ENCODE results near the gene CZIB. TPM values are rescaled to one million over a fixed set of nuclear protein-coding genes. Genes with fewer than 3 reads are reported as not detected.

Gene CZIB
- total and polyA plus RNA-seq, 8 donors: 12.1 to 66.9 (median 18.6) TPM

DNA sequence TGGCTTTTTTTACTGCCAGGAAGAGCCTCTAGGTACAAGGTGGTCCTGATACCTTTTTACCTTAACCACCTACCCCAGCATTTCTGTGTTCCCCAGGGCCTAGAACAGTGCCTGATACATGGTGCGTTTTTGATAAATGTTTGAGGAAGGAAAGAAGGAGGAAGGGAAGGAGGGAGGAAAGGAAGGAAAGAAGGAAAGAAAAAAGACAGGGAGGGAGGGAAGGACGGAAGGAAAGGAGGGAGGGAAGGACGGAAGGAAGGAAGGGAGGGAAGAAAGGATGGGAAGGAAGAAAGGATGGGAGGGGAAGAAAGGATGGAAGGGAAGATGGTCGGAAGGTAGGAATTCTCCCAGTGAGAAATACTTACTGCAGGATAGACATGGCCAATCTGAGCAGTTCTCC lies 29.9 kb upstream of the CZIB start:
- no peaks in the 10 kb centered on the region for H3K4me1 ChIP-seq
- intact Hi-C loops (cut with DNase I): no loop called here
- DNase-seq (no peak), ATAC-seq (no peak), FAIRE-seq (no peak)
- no peaks in the 10 kb centered on the region for H3K9me3 ChIP-seq
- H3K36me3 ChIP-seq: no peaks in the 10 kb centered on the region
- WGBS, 2 donors: 80 to 87% methylated on average over 4 of the region's 4 CpGs
- peak overlapping the region in 2 of 4 donors; percentile 18 to 24 for H3K27ac ChIP-seq
- H3K27me3 ChIP-seq: no peaks in the 10 kb centered on the region
- H3K4me3 ChIP-seq: no peak overlapping the region
- TF ChIP-seq, protein P1, sequence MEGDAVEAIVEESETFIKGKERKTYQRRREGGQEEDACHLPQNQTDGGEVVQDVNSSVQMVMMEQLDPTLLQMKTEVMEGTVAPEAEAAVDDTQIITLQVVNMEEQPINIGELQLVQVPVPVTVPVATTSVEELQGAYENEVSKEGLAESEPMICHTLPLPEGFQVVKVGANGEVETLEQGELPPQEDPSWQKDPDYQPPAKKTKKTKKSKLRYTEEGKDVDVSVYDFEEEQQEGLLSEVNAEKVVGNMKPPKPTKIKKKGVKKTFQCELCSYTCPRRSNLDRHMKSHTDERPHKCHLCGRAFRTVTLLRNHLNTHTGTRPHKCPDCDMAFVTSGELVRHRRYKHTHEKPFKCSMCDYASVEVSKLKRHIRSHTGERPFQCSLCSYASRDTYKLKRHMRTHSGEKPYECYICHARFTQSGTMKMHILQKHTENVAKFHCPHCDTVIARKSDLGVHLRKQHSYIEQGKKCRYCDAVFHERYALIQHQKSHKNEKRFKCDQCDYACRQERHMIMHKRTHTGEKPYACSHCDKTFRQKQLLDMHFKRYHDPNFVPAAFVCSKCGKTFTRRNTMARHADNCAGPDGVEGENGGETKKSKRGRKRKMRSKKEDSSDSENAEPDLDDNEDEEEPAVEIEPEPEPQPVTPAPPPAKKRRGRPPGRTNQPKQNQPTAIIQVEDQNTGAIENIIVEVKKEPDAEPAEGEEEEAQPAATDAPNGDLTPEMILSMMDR (IDR thresholded peaks at IDR 0.05): no peak

DNA sequence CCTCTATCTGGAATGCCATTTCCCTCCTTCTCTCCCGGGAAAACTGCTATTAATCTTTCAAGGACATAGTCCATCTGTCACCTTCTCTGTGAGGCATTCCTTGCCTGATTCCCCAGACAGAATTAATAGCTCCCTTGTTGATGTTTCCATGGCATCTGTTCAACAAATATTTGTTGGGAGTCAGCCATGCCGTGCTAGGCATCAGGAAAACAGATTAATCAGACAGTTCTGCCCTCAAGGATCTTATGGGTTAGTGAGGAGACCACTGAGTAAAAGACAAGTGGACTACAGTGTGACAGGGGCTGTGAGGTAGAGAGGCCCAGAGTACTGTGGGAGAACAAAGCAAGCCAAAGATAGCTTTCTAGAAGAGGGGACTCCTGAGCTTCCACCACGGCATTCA lies 29.3 kb upstream of the CZIB start:
- FAIRE-seq: no peak
- H3K27me3 ChIP-seq: no peaks in the 10 kb centered on the region
- intact Hi-C loops (cut with DNase I): no loop called here
- 12 to 18% methylated on average over 3 of the region's 3 CpGs for WGBS, 2 donors
- DNase-seq: peak in 2 of 6 donors; percentile 18 to 32
- no peaks in the 10 kb centered on the region for H3K36me3 ChIP-seq
- H3K4me1 ChIP-seq: no peaks in the 10 kb centered on the region
- TF ChIP-seq, protein P1 (IDR thresholded peaks at IDR 0.05): no peak
- ATAC-seq: peak; percentile 46 to 83 (median 78)
- no peaks in the 10 kb centered on the region for H3K9me3 ChIP-seq
- no peak overlapping the region for H3K4me3 ChIP-seq
- H3K27ac ChIP-seq: peak overlapping the region in 3 of 4 donors; percentile 18 to 41 (median 40)

DNA sequence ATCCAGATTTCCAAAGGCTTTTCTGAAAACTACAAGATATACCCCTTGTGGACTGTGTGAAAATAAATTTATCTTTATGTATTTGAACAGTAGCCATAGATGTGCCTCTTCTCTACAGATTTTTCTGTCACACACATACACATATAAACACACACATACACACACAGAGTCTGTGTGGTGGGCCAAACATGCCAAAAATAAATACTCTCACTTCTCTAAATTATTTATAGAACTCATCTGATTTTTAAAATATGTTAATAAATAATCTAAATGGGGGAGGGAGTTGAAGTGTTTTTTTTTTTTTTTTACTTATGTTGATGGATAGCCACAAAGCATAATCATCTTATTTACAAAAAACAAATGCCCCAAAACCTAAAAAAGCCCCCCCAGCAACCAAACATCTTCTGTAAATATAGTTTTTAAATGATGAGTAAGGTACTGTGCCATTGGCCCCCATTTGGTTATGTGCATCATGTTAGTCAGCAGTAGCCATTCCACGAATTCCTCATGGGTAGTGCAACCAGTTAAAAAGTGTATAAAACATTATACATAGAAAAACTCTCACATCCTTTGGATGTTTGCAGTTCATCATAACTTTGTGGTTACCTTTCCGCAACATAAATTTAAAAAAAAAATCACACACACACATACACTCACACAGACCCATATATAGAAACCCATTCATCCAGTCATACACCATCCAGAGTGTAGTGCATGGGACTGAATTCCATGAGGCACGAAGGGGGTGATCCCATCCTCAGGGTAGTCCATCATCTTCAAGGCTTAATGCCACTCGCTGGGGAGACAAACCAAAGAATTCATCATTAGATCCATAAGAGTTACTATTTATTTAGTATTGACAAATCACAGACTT lies 26.1 kb upstream of the CZIB start:
- FAIRE-seq (no peak), ATAC-seq (no peak), DNase-seq (no peak)
- H3K9me3 ChIP-seq: no peaks in the 10 kb centered on the region
- TF ChIP-seq, protein P1 (IDR thresholded peaks at IDR 0.05): no peak
- no peaks in the 10 kb centered on the region for H3K36me3 ChIP-seq
- intact Hi-C loops (cut with DNase I): no loop called here
- H3K27me3 ChIP-seq: no peaks in the 10 kb centered on the region
- H3K27ac ChIP-seq: no peak overlapping the region
- no peak overlapping the region for H3K4me3 ChIP-seq
- no peaks in the 10 kb centered on the region for H3K4me1 ChIP-seq
- WGBS, 2 donors: 73 to 74% methylated on average over 4 of the region's 4 CpGs

DNA sequence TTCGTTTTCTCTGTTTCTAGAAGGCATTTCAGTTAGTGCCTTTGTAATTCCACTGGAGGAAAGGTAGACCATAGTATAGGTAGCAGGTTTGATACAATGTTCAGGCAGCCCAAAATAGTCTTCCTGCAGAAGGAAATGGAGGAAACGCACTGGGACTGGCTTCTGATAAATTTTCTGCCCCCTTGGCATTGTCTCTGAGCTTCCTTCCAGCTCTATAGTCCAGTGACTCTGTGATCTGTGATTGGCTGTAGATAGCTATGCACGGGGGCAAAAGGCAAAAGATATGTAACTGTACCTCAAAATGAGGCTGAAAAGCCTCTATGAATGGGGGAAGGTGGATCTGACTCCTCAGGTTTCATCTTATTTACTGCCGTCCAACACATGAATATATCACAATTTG lies 23.7 kb upstream of the CZIB start:
- TF ChIP-seq, protein P1 (IDR thresholded peaks at IDR 0.05): no peak
- no peaks in the 10 kb centered on the region for H3K27me3 ChIP-seq
- FAIRE-seq: no peak
- H3K9me3 ChIP-seq: no peaks in the 10 kb centered on the region
- 57 to 61% methylated on average over 4 of the region's 4 CpGs for WGBS, 2 donors
- no peaks in the 10 kb centered on the region for H3K36me3 ChIP-seq
- H3K4me3 ChIP-seq: no peak overlapping the region
- DNase-seq: no peak
- no peak overlapping the region for H3K27ac ChIP-seq
- H3K4me1 ChIP-seq: peaks cover 0 to under 1% (median 0%) of the 10 kb centered on the region in 3 donors
- intact Hi-C loops (cut with DNase I): no loop called here
- ATAC-seq: no peak

DNA sequence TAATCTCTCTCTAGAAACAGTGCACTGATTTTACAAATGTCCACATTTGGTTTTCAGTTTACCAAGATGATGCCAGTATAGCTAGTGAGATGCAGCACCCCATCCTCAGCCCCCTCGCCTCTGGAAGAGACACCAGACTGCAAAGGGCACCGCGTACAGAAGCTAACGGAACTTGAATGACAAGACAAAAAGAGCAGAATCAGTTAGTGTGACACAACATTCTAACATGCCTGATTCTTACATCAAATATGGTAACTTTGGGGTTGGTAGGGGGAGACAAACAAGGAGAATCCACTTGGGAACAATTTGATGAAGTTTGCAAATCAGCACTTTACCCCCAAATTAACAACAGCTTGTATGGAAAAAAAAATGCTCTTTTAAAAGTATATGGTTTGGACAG lies 21.9 kb upstream of the CZIB start:
- Histone ChIP-seq H3K27ac (no peak overlapping the region), H3K27me3 (no peaks in the 10 kb centered on the region), H3K9me3 (no peaks in the 10 kb centered on the region), H3K4me1 (peaks cover 0 to 6% (median 2%) of the 10 kb centered on the region in 3 donors), H3K36me3 (no peaks in the 10 kb centered on the region), H3K4me3 (no peak overlapping the region)
- intact Hi-C loops (cut with DNase I): no loop called here
- TF ChIP-seq, protein P1 (IDR thresholded peaks at IDR 0.05): no peak
- FAIRE-seq (no peak), ATAC-seq (no peak), DNase-seq (no peak)
- 74 to 75% methylated on average over 4 of the region's 4 CpGs for WGBS, 2 donors

All from pancreas (tissue), 10 donors.